H9 (cell line): ENCODE results near the gene SNX5. TPM values are rescaled to one million over a fixed set of nuclear protein-coding genes. Genes with fewer than 3 reads are reported as not detected.

Experiments
- DNase-seq: peaks from one replicate; pipeline ENCODE4 v3.0.0-alpha.2; 2017
- H2AFZ ChIP-seq: one replicate; pipeline ENCODE4 v1.6.1; 2013; ENCODE audit warnings: mild to moderate bottlenecking, low read length, control low read depth, moderate library complexity
- H2AK5ac ChIP-seq: 2 replicates; pipeline ENCODE4 v1.6.1; 2013; ENCODE audit warnings: low read length, control low read depth, mixed read lengths; ENCODE audit not compliant: insufficient read length
- H2BK120ac ChIP-seq: one replicate; pipeline ENCODE4 v1.6.1; 2013; ENCODE audit warnings: low read depth, mild to moderate bottlenecking, low read length, control low read depth, inconsistent platforms; ENCODE audit not compliant: poor library complexity, severe bottlenecking
- H2BK12ac ChIP-seq: 2 replicates; pipeline ENCODE4 v1.6.1; 2013; ENCODE audit warnings: low read length, control low read depth, mixed read lengths, low read depth; ENCODE audit not compliant: insufficient read length
- H2BK15ac ChIP-seq: 2 replicates; pipeline ENCODE4 v1.6.1; 2013; ENCODE audit warnings: low read depth, low read length, control low read depth
- H2BK20ac ChIP-seq: one replicate; pipeline ENCODE4 v1.6.1; 2013; ENCODE audit warnings: low read depth, mild to moderate bottlenecking, low read length, control low read depth, inconsistent platforms; ENCODE audit not compliant: poor library complexity, severe bottlenecking
- H2BK5ac ChIP-seq: 2 replicates; pipeline ENCODE4 v1.6.1; 2013; ENCODE audit warnings: low read length, control low read depth, mixed read lengths; ENCODE audit not compliant: insufficient read length
- H3K14ac ChIP-seq: 2 replicates; pipeline ENCODE4 v1.6.1; 2013; ENCODE audit warnings: low read length, control low read depth; ENCODE audit not compliant: insufficient read depth
- H3K18ac ChIP-seq: 2 replicates; pipeline ENCODE4 v1.6.1; 2013; ENCODE audit warnings: low read depth, mild to moderate bottlenecking, mixed read lengths, low read length, control low read depth; ENCODE audit not compliant: insufficient read length
- H3K23ac ChIP-seq: 2 replicates; pipeline ENCODE4 v1.6.1; 2013; ENCODE audit warnings: low read length, control low read depth, mixed read lengths, low read depth; ENCODE audit not compliant: insufficient read length
- H3K23me2 ChIP-seq: 2 replicates; pipeline ENCODE4 v1.6.1; 2013; ENCODE audit warnings: low read depth, mild to moderate bottlenecking, mixed read lengths, low read length, control low read depth; ENCODE audit not compliant: insufficient read length, poor library complexity, severe bottlenecking
- H3K27ac ChIP-seq: 2 replicates; pipeline ENCODE4 v1.5.1; 2013; ENCODE audit warnings: low read length, control low read depth, mixed read lengths, low read depth; ENCODE audit not compliant: insufficient read length
- H3K27me3 ChIP-seq: 2 replicates; pipeline ENCODE4 v1.6.1; 2013; ENCODE audit warnings: low read length, control low read depth, inconsistent platforms; ENCODE audit not compliant: insufficient read depth
- H3K4ac ChIP-seq: 2 replicates; pipeline ENCODE4 v1.6.1; 2013; ENCODE audit warnings: low read depth, mild to moderate bottlenecking, control low read depth, inconsistent platforms, low read length, moderate library complexity
- H3K4me1 ChIP-seq: 2 replicates; pipeline ENCODE4 v1.6.1; 2013; ENCODE audit warnings: low read length, control low read depth, inconsistent platforms; ENCODE audit not compliant: insufficient read depth
- H3K4me2 ChIP-seq: 2 replicates; pipeline ENCODE4 v1.6.1; 2013; ENCODE audit warnings: low read length, control low read depth, mixed read lengths; ENCODE audit not compliant: insufficient read length, insufficient read depth
- H3K56ac ChIP-seq: 2 replicates; pipeline ENCODE4 v1.6.1; 2013; ENCODE audit warnings: low read depth, mild to moderate bottlenecking, mixed read lengths, low read length, control low read depth; ENCODE audit not compliant: insufficient read length
- H3K79me1 ChIP-seq: 2 replicates; pipeline ENCODE4 v1.6.1; 2013; ENCODE audit warnings: low read depth, mild to moderate bottlenecking, moderate library complexity, low read length, control low read depth, inconsistent platforms; ENCODE audit not compliant: insufficient read depth, poor library complexity, severe bottlenecking
- H3K79me2 ChIP-seq: 2 replicates; pipeline ENCODE4 v1.6.1; 2013; ENCODE audit warnings: low read length, control low read depth, inconsistent platforms; ENCODE audit not compliant: insufficient read depth
- H3K9ac ChIP-seq: 2 replicates; pipeline ENCODE4 v1.6.1; 2013; ENCODE audit warnings: low read length, control low read depth, mixed read lengths; ENCODE audit not compliant: insufficient read length; ENCODE audit errors: extremely low read depth
- H3K9me3 ChIP-seq: one replicate; pipeline ENCODE4 v1.6.1; 2013; ENCODE audit warnings: low read depth, low read length, inconsistent platforms; ENCODE audit not compliant: control insufficient read depth
- H3T11ph ChIP-seq: one replicate; pipeline ENCODE4 v1.6.1; 2013; ENCODE audit warnings: mild to moderate bottlenecking, low read length, control low read depth, inconsistent platforms
- H4K20me1 ChIP-seq: one replicate; pipeline ENCODE4 v1.6.1; 2013; ENCODE audit not compliant: control insufficient read depth, insufficient read length, insufficient read depth
- H4K5ac ChIP-seq: 2 replicates; pipeline ENCODE4 v1.6.1; 2013; ENCODE audit warnings: low read depth, mild to moderate bottlenecking, mixed read lengths, low read length, control low read depth; ENCODE audit not compliant: insufficient read length
- H4K8ac ChIP-seq: replicated peaks from 2 replicates; pipeline ENCODE4 v1.6.1; 2013; ENCODE audit warnings: low read length, control low read depth, mixed read lengths, low read depth; ENCODE audit not compliant: insufficient read length
- H4K91ac ChIP-seq: 2 replicates; pipeline ENCODE4 v1.6.1; 2013; ENCODE audit warnings: low read depth, mild to moderate bottlenecking, moderate library complexity, mixed read lengths, low read length, control low read depth; ENCODE audit not compliant: insufficient read length
- H3K27ac Mint-ChIP-seq, 3 experiments: 2 replicates in 2 of 3; 3 replicates in 1 of 3; pipeline ENCODE4 v1.8.0; 2020 to 2021; ENCODE audit warnings: mixed read lengths in 3 of 3, mild to moderate bottlenecking in 1 of 3, moderate library complexity in 1 of 3
- H3K27me3 Mint-ChIP-seq: 2 replicates; pipeline ENCODE4 v1.8.0; 2021; ENCODE audit warnings: low read depth, mild to moderate bottlenecking, moderate library complexity, mixed read lengths
- H3K36me3 Mint-ChIP-seq, 3 experiments: 2 replicates in 2 of 3; 3 replicates in 1 of 3; pipeline ENCODE4 v1.8.0; 2020 to 2021; ENCODE audit warnings: low read depth in 3 of 3, mixed read lengths in 3 of 3; ENCODE audit not compliant: insufficient read depth in 1 of 3
- H3K4me1 Mint-ChIP-seq, 2 experiments: 2 replicates each; pipeline ENCODE4 v1.8.0; 2020; ENCODE audit warnings: mixed read lengths in 2 of 2
- H3K4me3 Mint-ChIP-seq, 2 experiments: 2 replicates in 1 of 2; 3 replicates in 1 of 2; pipeline ENCODE4 v1.8.0; 2020 to 2021; ENCODE audit warnings: mild to moderate bottlenecking in 2 of 2, mixed read lengths in 2 of 2, moderate library complexity in 1 of 2
- H3K9me3 Mint-ChIP-seq, 2 experiments: 2 replicates in 1 of 2; 3 replicates in 1 of 2; pipeline ENCODE4 v1.8.0; 2020; ENCODE audit warnings: mild to moderate bottlenecking in 2 of 2, mixed read lengths in 2 of 2, moderate library complexity in 1 of 2
- WGBS: extraction: QIAGEN DNeasy Blood & Tissue Kit; methylation state at CpG from one replicate; pipeline ENCODE4 v1.1.7; 2013; ENCODE audit warnings: missing lambda C conversion rate, low lambda C conversion rate, mixed read lengths; ENCODE audit not compliant: insufficient read length; ENCODE audit errors: extremely low coverage; 5-methylcytosine and 5-hydroxymethylcytosine counted together
- total RNA-seq: library from RNA; stranded (reverse); gene quantifications from 2 replicates; pipeline ENCODE4 v1.2.1, GENCODE V29; 2021
- TF ChIP-seq, protein P1 (sequence below): fragments of 200-600 bp; sonication (generic); conservative IDR thresholded peaks from 3 replicates; pipeline ENCODE4 v1.8.0; 2021; ENCODE audit warnings: antibody characterized with exemption, mild to moderate bottlenecking

The SNX5 gene
- total RNA-seq, 1 experiment from 2014 or later = 194 TPM

DNA sequence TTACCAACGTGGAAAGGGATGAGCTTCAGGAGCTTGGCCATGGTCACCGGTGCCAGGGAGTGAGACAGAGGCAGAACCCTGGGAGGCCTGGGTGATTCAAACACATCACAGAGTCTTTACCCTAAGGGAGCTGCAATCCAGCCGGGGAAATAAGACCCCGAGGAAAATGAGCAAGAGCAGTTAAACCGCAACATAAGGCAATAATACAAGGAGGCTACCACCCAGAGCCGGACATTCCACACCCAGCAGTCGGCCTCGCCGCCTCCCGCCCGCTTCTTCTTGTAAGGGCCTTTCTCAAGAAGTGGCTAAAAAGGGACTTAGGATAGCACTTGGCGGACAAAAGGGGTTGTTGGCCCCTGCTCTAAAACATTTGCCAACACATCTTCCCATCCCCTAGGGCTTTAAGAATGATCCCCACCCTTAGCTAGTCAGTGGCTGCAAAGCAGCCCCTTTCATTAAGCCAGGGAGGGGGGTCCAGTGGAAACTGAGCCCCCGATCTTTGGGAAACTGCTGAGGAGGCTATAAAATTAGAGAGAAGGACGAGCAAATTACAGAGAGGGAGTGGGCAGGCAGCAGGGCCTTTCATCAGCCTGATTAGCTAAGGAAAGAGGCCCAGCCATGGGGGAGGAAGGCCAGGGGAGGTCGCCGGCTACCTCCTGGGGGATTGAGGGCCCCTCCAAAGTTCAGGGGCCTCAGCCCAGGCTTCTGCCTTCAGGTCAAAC is 34.3 kb downstream of the SNX5 start:
- Mint-ChIP-seq H3K27me3 (peaks cover 44% of the 10 kb centered on the region), H3K9me3 (peaks cover 4% of the 10 kb centered on the region in 2 experiments; a peak in 1 of 5 replicates), H3K27ac (peak overlapping the region; percentile 8 to 91 (median 77); a peak in 4 of 7 replicates), H3K36me3 (peaks cover 0 to 2% (median 0%) of the 10 kb centered on the region in 3 experiments; a peak in 2 of 7 replicates), H3K4me1 (peaks cover 42 to 53% of the 10 kb centered on the region in 2 experiments), H3K4me3 (peak overlapping the region in 1 of 2 experiments; percentile 20; a peak in 1 of 5 replicates)
- Histone ChIP-seq H3K18ac (no peak overlapping the region), H3K27ac (no peak overlapping the region), H3K4me2 (no peak overlapping the region), H2AK5ac (no peak overlapping the region), H3K4ac (no peak overlapping the region), H2BK120ac (no peak overlapping the region), H3K9me3 (no peaks in the 10 kb centered on the region), H4K8ac (no peak overlapping the region), H2BK5ac (no peak overlapping the region), H4K20me1 (peaks cover 2% of the 10 kb centered on the region), H2BK20ac (no peak overlapping the region), H2BK12ac (no peak overlapping the region), H4K91ac (no peak overlapping the region), H3K56ac (no peak overlapping the region), H3K27me3 (no peaks in the 10 kb centered on the region; the same call in 1 of the 2 replicates), H2AFZ (no peak overlapping the region), H3K23ac (no peak overlapping the region), H2BK15ac (no peak overlapping the region), H3T11ph (no peak overlapping the region), H3K79me1 (no peaks in the 10 kb centered on the region), H3K4me1 (no peaks in the 10 kb centered on the region), H4K5ac (no peak overlapping the region), H3K79me2 (no peaks in the 10 kb centered on the region), H3K23me2 (no peaks in the 10 kb centered on the region), H3K14ac (no peak overlapping the region), H3K9ac (no peak overlapping the region)
- DNase-seq = peak; percentile 64
- no CpG with 5 or more reads among the region's 16 CpGs for WGBS
- TF ChIP-seq, protein P1, sequence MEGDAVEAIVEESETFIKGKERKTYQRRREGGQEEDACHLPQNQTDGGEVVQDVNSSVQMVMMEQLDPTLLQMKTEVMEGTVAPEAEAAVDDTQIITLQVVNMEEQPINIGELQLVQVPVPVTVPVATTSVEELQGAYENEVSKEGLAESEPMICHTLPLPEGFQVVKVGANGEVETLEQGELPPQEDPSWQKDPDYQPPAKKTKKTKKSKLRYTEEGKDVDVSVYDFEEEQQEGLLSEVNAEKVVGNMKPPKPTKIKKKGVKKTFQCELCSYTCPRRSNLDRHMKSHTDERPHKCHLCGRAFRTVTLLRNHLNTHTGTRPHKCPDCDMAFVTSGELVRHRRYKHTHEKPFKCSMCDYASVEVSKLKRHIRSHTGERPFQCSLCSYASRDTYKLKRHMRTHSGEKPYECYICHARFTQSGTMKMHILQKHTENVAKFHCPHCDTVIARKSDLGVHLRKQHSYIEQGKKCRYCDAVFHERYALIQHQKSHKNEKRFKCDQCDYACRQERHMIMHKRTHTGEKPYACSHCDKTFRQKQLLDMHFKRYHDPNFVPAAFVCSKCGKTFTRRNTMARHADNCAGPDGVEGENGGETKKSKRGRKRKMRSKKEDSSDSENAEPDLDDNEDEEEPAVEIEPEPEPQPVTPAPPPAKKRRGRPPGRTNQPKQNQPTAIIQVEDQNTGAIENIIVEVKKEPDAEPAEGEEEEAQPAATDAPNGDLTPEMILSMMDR = no peak
